Frontal cortex (tissue), 4 donors: ENCODE measurements around the gene TBX4. TPM values are rescaled to one million over a fixed set of nuclear protein-coding genes. Genes with fewer than 3 reads are reported as not detected.

Experiments
- DNase-seq, 2 donors: peaks; one replicate each; pipeline ENCODE4 v3.0.0; 2012; ENCODE audit warnings: low spot score in 2 of 2
- FAIRE-seq: peaks from 2 replicates; lab custom pipeline; 2012; peaks lifted over from hg19 to GRCh38; lab: Jason Lieb, UNC
- total RNA-seq: library from RNA; depleted of rRNA; stranded (reverse); fragments of >200 nt; gene quantifications from one replicate; pipeline ENCODE4 v1.2.3, GENCODE V29; 2014
- donor health status: control.
- donor health status: control.
- donor health status: control.

TBX4 gene
- not detected for total RNA-seq

- FAIRE-seq (no peak), DNase-seq (no peak)
These were observed at the start of gene TBX4 for GRCh38 chr17:61452301-61453290. Gene TBX4 (plus strand): TSS chr17:61452422. CDS start chr17:61456491, 4,069 bp downstream.

GRCh38 chr17:61402978-61403800 lies 49.0 kb upstream of the TBX4 start:
- FAIRE-seq (no peak), DNase-seq (peak in 1 of 2 donors; percentile 39)

- DNase-seq = peak in 1 of 2 donors; percentile 38
- no peak for FAIRE-seq
These were observed 48.2 kb upstream of the TBX4 start for GRCh38 chr17:61403801-61404662.

- FAIRE-seq = no peak
- peak in 1 of 2 donors; percentile 54 for DNase-seq
These were observed 47.6 kb upstream of the TBX4 start for GRCh38 chr17:61404663-61404912.

- DNase-seq (peak in 1 of 2 donors; percentile 42), FAIRE-seq (no peak)
These were observed 47.1 kb upstream of the TBX4 start for GRCh38 chr17:61404913-61405685.

- no peak for FAIRE-seq
- no peak for DNase-seq
These were observed 46.3 kb upstream of the TBX4 start for GRCh38 chr17:61405686-61406536.

- DNase-seq (no peak), FAIRE-seq (no peak)
These were observed 45.7 kb upstream of the TBX4 start for GRCh38 chr17:61406537-61406845.

GRCh38 chr17:61406971-61407911 lies 45.0 kb upstream of the TBX4 start:
- FAIRE-seq (no peak), DNase-seq (no peak)

GRCh38 chr17:61408151-61409041 lies 43.8 kb upstream of the TBX4 start:
- DNase-seq = peak; percentile 22 to 42

GRCh38 chr17:61409301-61410112 lies 42.7 kb upstream of the TBX4 start:
- DNase-seq (peak; percentile 75 to 79), FAIRE-seq (no peak)

More at GRCh38 chr17:61408151-61409041, 43.8 kb upstream of the TBX4 start:
- FAIRE-seq = no peak

GRCh38 chr17:61410141-61411010 lies 41.8 kb upstream of the TBX4 start:
- FAIRE-seq (no peak), DNase-seq (peak; percentile 78 to 82)

GRCh38 chr17:61411011-61411260 lies 41.3 kb upstream of the TBX4 start:
- no peak for DNase-seq
- FAIRE-seq = no peak

- no peak for FAIRE-seq
- DNase-seq = peak; percentile 38 to 57
These were observed 40.7 kb upstream of the TBX4 start for GRCh38 chr17:61411261-61412142.
